ENCODE measurements around the gene ATP6V1F.

DNA sequence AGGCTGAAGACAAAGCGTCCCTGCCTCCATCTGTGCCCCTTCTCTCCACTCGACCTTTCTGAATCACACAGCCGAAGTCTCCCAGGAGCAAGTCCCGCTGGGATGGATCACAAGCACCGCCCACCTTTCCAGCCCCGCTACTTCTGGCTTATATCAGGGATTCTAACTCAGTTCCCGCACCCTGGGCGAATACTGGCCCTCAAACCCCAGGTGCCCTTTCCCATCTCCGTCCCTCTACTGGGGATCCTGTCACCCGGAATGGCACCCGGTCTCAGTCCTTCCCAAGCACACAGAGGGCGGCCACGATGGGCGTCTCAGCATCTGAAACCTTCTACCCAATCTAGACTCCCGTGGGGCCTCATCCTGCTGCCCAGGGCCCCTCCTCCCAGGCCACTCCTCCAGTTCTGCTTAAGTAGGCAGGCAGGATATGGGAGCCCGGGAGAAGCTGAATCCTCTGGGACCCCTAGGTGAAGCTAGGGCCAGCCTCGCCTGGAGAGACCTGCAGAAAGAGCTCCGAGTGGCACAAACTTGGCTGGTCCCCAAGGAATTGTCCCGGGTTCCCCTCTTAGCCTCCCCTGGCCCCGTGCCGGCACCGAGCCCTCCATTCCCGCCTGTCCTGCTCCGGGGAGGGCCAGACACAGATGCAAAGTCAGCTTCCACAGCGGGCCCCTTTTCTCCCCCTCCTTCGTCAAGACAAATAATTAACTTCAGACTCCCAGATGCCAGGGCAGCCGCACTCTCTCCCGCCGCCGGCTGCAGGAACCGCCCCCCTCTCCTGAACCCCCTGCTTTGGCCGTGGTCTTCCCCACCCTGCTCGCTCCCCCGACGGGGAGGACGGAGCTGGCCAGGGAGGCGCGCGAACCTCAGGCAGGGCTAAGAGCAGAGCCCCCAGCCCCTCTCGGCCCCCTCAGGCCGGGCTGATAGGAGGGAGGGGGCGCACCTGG, 47.2 kb downstream of the ATP6V1F start:
- TF ChIP-seq, protein P1, sequence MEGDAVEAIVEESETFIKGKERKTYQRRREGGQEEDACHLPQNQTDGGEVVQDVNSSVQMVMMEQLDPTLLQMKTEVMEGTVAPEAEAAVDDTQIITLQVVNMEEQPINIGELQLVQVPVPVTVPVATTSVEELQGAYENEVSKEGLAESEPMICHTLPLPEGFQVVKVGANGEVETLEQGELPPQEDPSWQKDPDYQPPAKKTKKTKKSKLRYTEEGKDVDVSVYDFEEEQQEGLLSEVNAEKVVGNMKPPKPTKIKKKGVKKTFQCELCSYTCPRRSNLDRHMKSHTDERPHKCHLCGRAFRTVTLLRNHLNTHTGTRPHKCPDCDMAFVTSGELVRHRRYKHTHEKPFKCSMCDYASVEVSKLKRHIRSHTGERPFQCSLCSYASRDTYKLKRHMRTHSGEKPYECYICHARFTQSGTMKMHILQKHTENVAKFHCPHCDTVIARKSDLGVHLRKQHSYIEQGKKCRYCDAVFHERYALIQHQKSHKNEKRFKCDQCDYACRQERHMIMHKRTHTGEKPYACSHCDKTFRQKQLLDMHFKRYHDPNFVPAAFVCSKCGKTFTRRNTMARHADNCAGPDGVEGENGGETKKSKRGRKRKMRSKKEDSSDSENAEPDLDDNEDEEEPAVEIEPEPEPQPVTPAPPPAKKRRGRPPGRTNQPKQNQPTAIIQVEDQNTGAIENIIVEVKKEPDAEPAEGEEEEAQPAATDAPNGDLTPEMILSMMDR (conservative IDR thresholded peaks at IDR 0.05; ENCODE audit: low read length): no peak
- TF ChIP-seq EZH2phosphoT487 (IDR thresholded peaks at IDR 0.05; ENCODE audit: borderline replicate concordance): no peak

All from Loucy (cell line).